ENCODE measurements around the gene AOPEP. TPM values are rescaled to one million over a fixed set of nuclear protein-coding genes. Genes with fewer than 3 reads are reported as not detected.

The AOPEP gene
- total RNA-seq, 1 donor from 2014 or later, result 24.8 TPM

GRCh38 chr9:95077053-95077765, 350.7 kb downstream of the AOPEP start:
- H3K9me3 Mint-ChIP-seq, result no peaks in the 10 kb centered on the region
- peaks cover 66% of the 10 kb centered on the region for H3K4me1 Mint-ChIP-seq
- H3K27ac Mint-ChIP-seq (ENCODE audit: unreplicated experiment), result peak overlapping the region; percentile 92
- H3K4me3 Mint-ChIP-seq, result peak overlapping the region; percentile 52
- DNase-seq (ENCODE audit: low read depth, low spot score), result no peak
- no peak for TF ChIP-seq CTCF (conservative IDR thresholded peaks at IDR 0.05)
- H3K36me3 Mint-ChIP-seq (ENCODE audit: low read depth), result no peaks in the 10 kb centered on the region
- H3K27me3 Mint-ChIP-seq (ENCODE audit: low read depth), result no peaks in the 10 kb centered on the region

GRCh38 chr9:95077766-95078370, 351.4 kb downstream of the AOPEP start:
- no peaks in the 10 kb centered on the region for H3K9me3 Mint-ChIP-seq
- no peaks in the 10 kb centered on the region for H3K27me3 Mint-ChIP-seq (ENCODE audit: low read depth)
- H3K36me3 Mint-ChIP-seq (ENCODE audit: low read depth), result no peaks in the 10 kb centered on the region
- H3K4me3 Mint-ChIP-seq, result peak overlapping the region; percentile 52
- H3K27ac Mint-ChIP-seq (ENCODE audit: unreplicated experiment), result peak overlapping the region; percentile 92
- no peak for DNase-seq (ENCODE audit: low read depth, low spot score)
- peaks cover 72% of the 10 kb centered on the region for H3K4me1 Mint-ChIP-seq
- TF ChIP-seq CTCF (conservative IDR thresholded peaks at IDR 0.05), result no peak

- Mint-ChIP-seq H3K27ac (ENCODE audit: unreplicated experiment) (peak overlapping the region; percentile 4), H3K4me1 (peaks cover 78% of the 10 kb centered on the region), H3K4me3 (peak overlapping the region; percentile 36), H3K36me3 (ENCODE audit: low read depth) (peaks cover 3% of the 10 kb centered on the region), H3K27me3 (ENCODE audit: low read depth) (no peaks in the 10 kb centered on the region), H3K9me3 (no peaks in the 10 kb centered on the region)
- DNase-seq (ENCODE audit: low read depth, low spot score), result no peak
- no peak for TF ChIP-seq CTCF (conservative IDR thresholded peaks at IDR 0.05)
Observed at GRCh38 chr9:95078511-95078910, 352.0 kb downstream of the AOPEP start.

GRCh38 chr9:95078939-95079338, 352.4 kb downstream of the AOPEP start:
- peaks cover 82% of the 10 kb centered on the region for H3K4me1 Mint-ChIP-seq

GRCh38 chr9:95079461-95079860, 353.0 kb downstream of the AOPEP start:
- Mint-ChIP-seq H3K4me3 (peak overlapping the region; percentile 35), H3K9me3 (no peaks in the 10 kb centered on the region), H3K36me3 (ENCODE audit: low read depth) (peaks cover 3% of the 10 kb centered on the region), H3K4me1 (peaks cover 82% of the 10 kb centered on the region), H3K27me3 (ENCODE audit: low read depth) (no peaks in the 10 kb centered on the region), H3K27ac (ENCODE audit: unreplicated experiment) (no peak overlapping the region)
- DNase-seq (ENCODE audit: low read depth, low spot score), result no peak
- TF ChIP-seq CTCF (conservative IDR thresholded peaks at IDR 0.05), result no peak

More at GRCh38 chr9:95078939-95079338, 352.4 kb downstream of the AOPEP start:
- DNase-seq (ENCODE audit: low read depth, low spot score), result no peak
- no peaks in the 10 kb centered on the region for H3K27me3 Mint-ChIP-seq (ENCODE audit: low read depth)
- peaks cover 3% of the 10 kb centered on the region for H3K36me3 Mint-ChIP-seq (ENCODE audit: low read depth)
- peak; percentile 21 for TF ChIP-seq CTCF (conservative IDR thresholded peaks at IDR 0.05)
- H3K4me3 Mint-ChIP-seq, result peak overlapping the region; percentile 36
- H3K27ac Mint-ChIP-seq (ENCODE audit: unreplicated experiment), result peak overlapping the region; percentile 4
- no peaks in the 10 kb centered on the region for H3K9me3 Mint-ChIP-seq
